IMR-90 (cell line): Measurements from ENCODE around the gene CLDN22. TPM values are rescaled to one million over a fixed set of nuclear protein-coding genes. Genes with fewer than 3 reads are reported as not detected.

Source experiments
- ATAC-seq: fragments of 200-7000 bp; cut with Tn5 transposase; 2 replicates; pipeline ENCODE4 v1.9.1; 2020; ENCODE audit warnings: low read depth, mild to moderate bottlenecking, moderate library complexity
- BruUV-seq: library from RNA; stranded (reverse); fragments of 400-500 nt; replicated peaks from 2 replicates; lab custom pipeline; 2021; lab: Mats Ljungman, UMichigan
- CTCF ChIA-PET: fragments of 300-600 bp; formaldehyde crosslinking; extraction: SDS; loops from one replicate; lab custom pipeline; 2021; ENCODE audit warnings: antibody characterized with exemption; lab: Yijun Ruan, JAX
- POLR2A ChIA-PET: fragments of 300-600 bp; sonication (Branson Sonifier 250); formaldehyde crosslinking; loops from one replicate; lab custom pipeline; 2022; ENCODE audit warnings: antibody characterized with exemption; ENCODE audit not compliant: unreplicated experiment; lab: Charles Lee
- DNase-seq: peaks from one replicate; pipeline ENCODE4 v3.0.0; 2013
- H2AFZ ChIP-seq: replicated peaks from 2 replicates; pipeline ENCODE3; 2013; ENCODE audit warnings: low read length, mild to moderate bottlenecking; ENCODE audit not compliant: poor library complexity
- H2AK5ac ChIP-seq: 2 replicates; pipeline ENCODE4 v1.6.1; 2013; ENCODE audit warnings: low read depth, low read length, inconsistent platforms
- H2AK9ac ChIP-seq: replicated peaks from 2 replicates; pipeline ENCODE3; 2013; ENCODE audit warnings: mild to moderate bottlenecking, low read depth, low read length, moderate library complexity; ENCODE audit not compliant: poor library complexity
- H2BK120ac ChIP-seq: 2 replicates; pipeline ENCODE4 v1.6.1; 2013; ENCODE audit warnings: low read depth, low read length, inconsistent platforms
- H2BK15ac ChIP-seq: 3 replicates; pipeline ENCODE4 v1.6.1; 2013; ENCODE audit warnings: low read depth, low read length, inconsistent platforms
- H2BK20ac ChIP-seq: 2 replicates; pipeline ENCODE4 v1.6.1; 2013; ENCODE audit warnings: low read depth, mild to moderate bottlenecking, inconsistent platforms, low read length, moderate library complexity
- H2BK5ac ChIP-seq: 2 replicates; pipeline ENCODE4 v1.6.1; 2013; ENCODE audit warnings: mild to moderate bottlenecking, low read depth, low read length, inconsistent platforms; ENCODE audit not compliant: poor library complexity, severe bottlenecking
- H3K14ac ChIP-seq: replicated peaks from 2 replicates; pipeline ENCODE4 v1.6.1; 2013; ENCODE audit warnings: low read depth, low read length, inconsistent platforms
- H3K18ac ChIP-seq: 2 replicates; pipeline ENCODE4 v1.6.1; 2013; ENCODE audit warnings: low read depth, low read length, control low read depth
- H3K23ac ChIP-seq: 2 replicates; pipeline ENCODE4 v1.6.1; 2013; ENCODE audit warnings: low read depth, low read length, inconsistent platforms
- H3K27ac ChIP-seq: 2 replicates; pipeline ENCODE4 v1.5.1; 2013; ENCODE audit warnings: mild to moderate bottlenecking, control low read depth, low read length; ENCODE audit not compliant: insufficient read depth
- H3K27me3 ChIP-seq: 2 replicates; pipeline ENCODE4 v1.6.1; 2013; ENCODE audit warnings: low read length; ENCODE audit not compliant: control insufficient read depth, insufficient read depth
- H3K36me3 ChIP-seq: 2 replicates; pipeline ENCODE4 v1.6.1; 2013; ENCODE audit warnings: low read length, mixed read lengths; ENCODE audit not compliant: control insufficient read depth, insufficient read depth
- H3K4ac ChIP-seq: 2 replicates; pipeline ENCODE4 v1.6.1; 2013; ENCODE audit warnings: low read depth, low read length, inconsistent platforms
- H3K4me1 ChIP-seq: 2 replicates; pipeline ENCODE4 v1.6.1; 2013; ENCODE audit warnings: low read length, mixed read lengths; ENCODE audit not compliant: control insufficient read depth, insufficient read depth
- H3K4me2 ChIP-seq: 2 replicates; pipeline ENCODE4 v1.6.1; 2013; ENCODE audit warnings: low read depth, mild to moderate bottlenecking, control low read depth, low read length, moderate library complexity
- H3K4me3 ChIP-seq: 2 replicates; pipeline ENCODE4 v1.5.1; 2013; ENCODE audit warnings: low read depth, mild to moderate bottlenecking, control low read depth, low read length, moderate library complexity; ENCODE audit not compliant: insufficient read depth
- H3K56ac ChIP-seq: 2 replicates; pipeline ENCODE4 v1.6.1; 2013; ENCODE audit warnings: low read length, inconsistent platforms; ENCODE audit not compliant: insufficient read depth; ENCODE audit errors: extremely low read depth
- H3K79me1 ChIP-seq, 2 experiments: 2 replicates each; pipeline ENCODE4 v1.6.1; 2013; ENCODE audit warnings: low read length in 2 of 2, inconsistent platforms in 1 of 2, low read depth in 1 of 2
- H3K9ac ChIP-seq: 2 replicates; pipeline ENCODE4 v1.6.1; 2013; ENCODE audit warnings: low read depth, low read length, control low read depth
- H3K9me1 ChIP-seq: 2 replicates; pipeline ENCODE4 v1.6.1; 2013; ENCODE audit warnings: low read length, inconsistent platforms; ENCODE audit not compliant: insufficient read depth
- H3K9me3 ChIP-seq: 2 replicates; pipeline ENCODE4 v1.6.1; 2013; ENCODE audit warnings: low read length; ENCODE audit not compliant: control insufficient read depth, insufficient read depth
- H4K20me1 ChIP-seq: 2 replicates; pipeline ENCODE4 v1.6.1; 2013; ENCODE audit warnings: low read length, inconsistent platforms; ENCODE audit not compliant: insufficient read depth
- H4K5ac ChIP-seq: 2 replicates; pipeline ENCODE4 v1.6.1; 2013; ENCODE audit warnings: mild to moderate bottlenecking, low read depth, low read length, control low read depth
- H4K8ac ChIP-seq, 2 experiments: 2 replicates each; pipeline ENCODE4 v1.6.1; 2013; ENCODE audit warnings: low read depth in 2 of 2, low read length in 2 of 2, control low read depth in 1 of 2, inconsistent platforms in 1 of 2
- H4K91ac ChIP-seq: 2 replicates; pipeline ENCODE4 v1.6.1; 2013; ENCODE audit warnings: low read depth, low read length, inconsistent platforms; ENCODE audit not compliant: insufficient read depth
- CHD1 ChIP-seq: IDR thresholded peaks from 2 replicates; pipeline ENCODE4 v1.6.1; 2012; ENCODE audit warnings: low read depth, low read length, improper control_type of control experiment
- CTCF ChIP-seq: conservative IDR thresholded peaks from 2 replicates; pipeline ENCODE4 v1.5.1; 2012; ENCODE audit warnings: mild to moderate bottlenecking, low read depth, low read length, improper control_type of control experiment
- FOS ChIP-seq: fragments of 150-350 bp; IDR thresholded peaks from 2 replicates; pipeline ENCODE4 v1.6.1; 2016; ENCODE audit warnings: low read depth, low read length
- MAFK ChIP-seq: IDR thresholded peaks from 2 replicates; pipeline ENCODE4 v1.6.1; 2012; ENCODE audit warnings: low read depth, low read length, improper control_type of control experiment
- MXI1 ChIP-seq: IDR thresholded peaks from 2 replicates; pipeline ENCODE4 v1.6.1; 2012; ENCODE audit warnings: low read depth, mild to moderate bottlenecking, low read length, moderate library complexity, borderline replicate concordance
- POLR2A ChIP-seq: IDR thresholded peaks from 2 replicates; pipeline ENCODE4 v1.6.1; 2012; ENCODE audit warnings: mild to moderate bottlenecking, low read depth, low read length
- RAD21 ChIP-seq: IDR thresholded peaks from 2 replicates; pipeline ENCODE4 v1.6.1; 2012; ENCODE audit warnings: low read length, improper control_type of control experiment
- RCOR1 ChIP-seq: IDR thresholded peaks from 2 replicates; pipeline ENCODE4 v1.6.1; 2012; ENCODE audit warnings: mild to moderate bottlenecking, low read length, improper control_type of control experiment; ENCODE audit not compliant: insufficient replicate concordance
- RFX5 ChIP-seq: IDR thresholded peaks from 2 replicates; pipeline ENCODE4 v1.8.0; 2012; ENCODE audit warnings: low read depth, mild to moderate bottlenecking, low read length, moderate library complexity
- SMC3 ChIP-seq: fragments of 150-350 bp; IDR thresholded peaks from 2 replicates; pipeline ENCODE4 v1.6.1; 2016; ENCODE audit warnings: low read depth, mild to moderate bottlenecking, antibody characterized with exemption, low read length, moderate library complexity
- WGBS, 2 experiments: methylation state at CpG; one replicate each; pipeline versions ENCODE4 v1.1.5 to v1.1.7; 2013; ENCODE audit warnings: missing lambda C conversion rate in 2 of 2; ENCODE audit not compliant: insufficient read length in 1 of 2; ENCODE audit errors: extremely low coverage in 2 of 2; 5-methylcytosine and 5-hydroxymethylcytosine counted together
- dilution Hi-C: fragments of 300-500 bp; cut with HindIII; formaldehyde crosslinking; loops from one replicate; pipeline ENCODE4 v1.14.3; 2018; ENCODE audit warnings: low sequenced_read_pairs; ENCODE audit not compliant: unreplicated experiment
- in situ Hi-C: fragments of 300-500 bp; cut with MboI; formaldehyde crosslinking; loops from 3 replicates; pipeline ENCODE4 v1.14.3; 2019; ENCODE audit warnings: low sequenced_read_pairs, inconsistent platforms, mixed read lengths
- intact Hi-C: fragments of 100-400 bp; cut with micrococcal nuclease; formaldehyde crosslinking; loops from 2 replicates; pipeline ENCODE4 v1.10.0; 2022
- polyA plus RNA-seq, 3 experiments: library from polyadenylated mRNA; depleted of rRNA; stranded (reverse); fragments of >200 nt; gene quantifications; 2 replicates each; pipeline ENCODE4 v1.2.3, GENCODE V29; 2012; ENCODE audit warnings: low replicate concordance in 1 of 3
- total RNA-seq: library from RNA; depleted of rRNA; stranded (reverse); fragments of >200 nt; gene quantifications from 2 replicates; pipeline ENCODE4 v1.2.3, GENCODE V29; 2012

The CLDN22 gene
- total and polyA plus RNA-seq, 2 of the 4 experiments (the other 2 are of a cell fraction): not detected

- Histone ChIP-seq H4K20me1 (no peaks in the 10 kb centered on the region), H3K4ac (no peak overlapping the region), H3K9me3 (peaks cover 3% of the 10 kb centered on the region), H4K91ac (no peak overlapping the region), H3K27me3 (no peaks in the 10 kb centered on the region), H3K4me1 (peaks cover 9% of the 10 kb centered on the region), H3K36me3 (no peaks in the 10 kb centered on the region), H4K5ac (no peak overlapping the region), H3K79me1 (no peaks in the 10 kb centered on the region), H3K14ac (no peak overlapping the region), H3K27ac (no peak overlapping the region), H2AK9ac (no peak overlapping the region), H2BK20ac (peak overlapping the region; percentile 1; the same call in 1 of the 2 replicates), H2AK5ac (peak overlapping the region; percentile 85), H2BK15ac (0 out of 3 replicates have a peak overlapping the region, but pooled peaks have one; percentile 3), H3K56ac (no peak overlapping the region), H3K9ac (no peak overlapping the region), H3K9me1 (peaks cover 7% of the 10 kb centered on the region), H4K8ac (no peak overlapping the region), H2AFZ (no peak overlapping the region), H3K4me3 (no peak overlapping the region), H2BK5ac (no peak overlapping the region), H3K4me2 (no peak overlapping the region), H3K23ac (no peak overlapping the region), H3K18ac (no peak overlapping the region), H2BK120ac (peak overlapping the region; percentile 42; the same call in 1 of the 2 replicates)
- POLR2A ChIA-PET: no interaction called here
- WGBS, 2 experiments: 92% methylated on average over 5 of the region's 9 CpGs; no CpG with 5 or more reads in 1 of the 2 experiments
- TF ChIP-seq FOS (no peak), SMC3 (no peak), RAD21 (no peak), CHD1 (no peak), RFX5 (no peak), MAFK (no peak), POLR2A (no peak), RCOR1 (no peak), CTCF (no peak), MXI1 (no peak)
- in situ Hi-C loops: no loop called here
- no peak for ATAC-seq
- no peak for DNase-seq
- CTCF ChIA-PET: no interaction called here
- dilution Hi-C loops: no loop called here
- BruUV-seq: no TSS peak
- intact Hi-C loops: no loop called here
Observed at GRCh38 chr4:183333202-183333601, 13.1 kb upstream of the CLDN22 start.
